Dendritic cell treated with granulocyte-macrophage colony-stimulating factor and Interleukin-4, amounts not matched to agents 40 ng/mL and 50 ng/mL, for 4 days (primary cell): ENCODE measurements around the gene NAT9.

ENCODE experiments used
- H3K27ac Mint-ChIP-seq: one replicate; pipeline ENCODE4 v1.8.0; 2022; ENCODE audit warnings: mild to moderate bottlenecking, mixed read lengths
- H3K27me3 Mint-ChIP-seq: one replicate; pipeline ENCODE4 v1.8.0; 2022; ENCODE audit warnings: mild to moderate bottlenecking, mixed read lengths
- H3K36me3 Mint-ChIP-seq: one replicate; pipeline ENCODE4 v1.8.0; 2022; ENCODE audit warnings: low read depth, mixed read lengths
- H3K4me1 Mint-ChIP-seq: one replicate; pipeline ENCODE4 v1.8.0; 2022; ENCODE audit warnings: low read depth, mixed read lengths
- H3K4me3 Mint-ChIP-seq: one replicate; pipeline ENCODE4 v1.8.0; 2022; ENCODE audit warnings: mild to moderate bottlenecking, moderate library complexity, mixed read lengths
- H3K9me3 Mint-ChIP-seq: one replicate; pipeline ENCODE4 v1.8.0; 2022; ENCODE audit warnings: mixed read lengths
- intact Hi-C: fragments of 100-400 bp; cut with micrococcal nuclease; formaldehyde crosslinking; loops from one replicate; pipeline ENCODE4 v1.15.0; 2022

The NAT9 gene

GRCh38 chr17:74769856-74770497 lies 6.2 kb downstream of the NAT9 start:
- H3K27me3 Mint-ChIP-seq, result no peaks in the 10 kb centered on the region
- H3K4me1 Mint-ChIP-seq, result peaks cover 30% of the 10 kb centered on the region
- intact Hi-C loops, result loop anchor here (2.0 kb wide), 1 partner anchor 25 kb away; no protein-coding TSS in a partner anchor
- no peak overlapping the region for H3K4me3 Mint-ChIP-seq
- H3K27ac Mint-ChIP-seq, result no peak overlapping the region
- no peaks in the 10 kb centered on the region for H3K9me3 Mint-ChIP-seq
- H3K36me3 Mint-ChIP-seq, result peaks cover 89% of the 10 kb centered on the region

DNA sequence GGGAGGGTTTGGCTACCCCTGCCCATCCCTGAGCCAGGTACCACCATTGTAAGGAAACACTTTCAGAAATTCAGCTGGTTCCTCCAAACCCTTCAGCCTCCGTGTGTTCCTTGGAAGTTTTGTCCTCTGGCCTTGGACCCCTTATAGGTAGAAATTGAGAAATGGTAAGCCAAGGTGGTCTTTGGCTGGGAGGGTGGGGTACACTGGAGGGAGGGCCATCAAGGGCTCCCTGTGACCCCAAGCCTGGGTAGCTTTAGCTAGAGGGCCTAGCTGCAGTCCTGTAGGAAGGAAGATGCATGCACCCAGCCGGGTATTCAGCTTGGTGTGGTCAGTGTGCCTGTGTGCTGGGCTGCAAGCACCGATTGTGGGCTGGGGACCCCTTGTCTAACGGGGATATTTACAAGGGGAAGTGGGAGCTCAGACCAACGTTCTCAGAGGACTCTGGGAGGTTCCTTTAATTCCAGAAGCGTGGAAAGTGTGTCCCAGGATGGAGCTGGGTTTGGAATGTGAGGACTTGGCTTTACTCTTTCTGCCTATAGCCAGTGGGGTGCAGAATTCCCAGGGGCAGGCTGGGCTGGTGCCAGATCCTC lies 6.8 kb downstream of the NAT9 start:
- Mint-ChIP-seq H3K4me3 (no peak overlapping the region), H3K4me1 (peaks cover 30% of the 10 kb centered on the region), H3K27ac (no peak overlapping the region)

GRCh38 chr17:74768763-74769114 lies 7.4 kb downstream of the NAT9 start:
- H3K27ac Mint-ChIP-seq, result peak overlapping the region; percentile 30
- no peak overlapping the region for H3K4me3 Mint-ChIP-seq
- no peaks in the 10 kb centered on the region for H3K9me3 Mint-ChIP-seq
- intact Hi-C loops, result no loop called here
- H3K27me3 Mint-ChIP-seq, result no peaks in the 10 kb centered on the region
- peaks cover 26% of the 10 kb centered on the region for H3K4me1 Mint-ChIP-seq
- peaks cover 96% of the 10 kb centered on the region for H3K36me3 Mint-ChIP-seq

More for the DNA sequence above, 6.8 kb downstream of the NAT9 start:
- no peaks in the 10 kb centered on the region for H3K27me3 Mint-ChIP-seq
- H3K36me3 Mint-ChIP-seq, result peaks cover 95% of the 10 kb centered on the region
- intact Hi-C loops, result no loop called here
- H3K9me3 Mint-ChIP-seq, result no peaks in the 10 kb centered on the region

DNA sequence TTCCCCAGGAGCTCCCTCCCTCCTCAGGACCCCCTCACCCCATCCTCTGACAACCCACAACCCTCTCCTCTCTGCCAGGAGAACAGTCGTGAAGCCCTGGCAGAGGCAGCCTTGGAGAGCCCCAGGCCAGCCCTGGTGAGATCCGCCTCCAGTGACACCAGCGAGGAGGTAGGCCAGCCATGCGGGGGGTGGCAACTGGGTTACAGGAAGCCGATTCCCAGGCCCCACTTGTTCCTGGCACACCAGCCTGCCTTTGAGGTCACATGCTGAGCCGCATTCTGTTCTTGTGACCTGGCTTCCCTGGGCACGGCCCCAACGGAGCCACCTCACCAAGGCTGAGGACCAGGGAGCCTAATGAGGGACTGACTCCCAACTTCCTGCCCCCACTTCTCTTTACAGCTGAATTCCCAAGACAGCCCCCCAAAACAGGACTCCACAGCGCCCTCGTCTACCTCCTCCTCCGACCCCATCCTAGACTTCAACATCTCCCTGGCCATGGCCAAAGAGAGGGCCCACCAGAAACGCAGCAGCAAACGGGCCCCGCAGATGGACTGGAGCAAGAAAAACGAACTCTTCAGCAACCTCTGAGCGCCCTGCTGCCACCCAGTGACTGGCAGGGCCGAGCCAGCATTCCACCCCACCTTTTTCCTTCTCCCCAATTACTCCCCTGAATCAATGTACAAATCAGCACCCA lies 7.9 kb downstream of the NAT9 start:
- Mint-ChIP-seq H3K4me3 (no peak overlapping the region), H3K27me3 (no peaks in the 10 kb centered on the region), H3K27ac (peak overlapping the region; percentile 30), H3K4me1 (peaks cover 23% of the 10 kb centered on the region), H3K9me3 (no peaks in the 10 kb centered on the region), H3K36me3 (peaks cover 96% of the 10 kb centered on the region)
- intact Hi-C loops, result no loop called here

GRCh38 chr17:74767111-74767516 lies 9.0 kb downstream of the NAT9 start:
- intact Hi-C loops, result no loop called here
- peaks cover 88% of the 10 kb centered on the region for H3K36me3 Mint-ChIP-seq
- peak overlapping the region; percentile 30 for H3K27ac Mint-ChIP-seq
- no peaks in the 10 kb centered on the region for H3K27me3 Mint-ChIP-seq
- H3K4me1 Mint-ChIP-seq, result peaks cover 30% of the 10 kb centered on the region
- H3K9me3 Mint-ChIP-seq, result no peaks in the 10 kb centered on the region
- H3K4me3 Mint-ChIP-seq, result no peak overlapping the region

GRCh38 chr17:74766413-74766812 lies 9.7 kb downstream of the NAT9 start:
- Mint-ChIP-seq H3K36me3 (peaks cover 81% of the 10 kb centered on the region), H3K4me1 (peaks cover 30% of the 10 kb centered on the region), H3K27ac (no peak overlapping the region), H3K9me3 (no peaks in the 10 kb centered on the region), H3K4me3 (no peak overlapping the region), H3K27me3 (no peaks in the 10 kb centered on the region)
- intact Hi-C loops, result no loop called here

DNA sequence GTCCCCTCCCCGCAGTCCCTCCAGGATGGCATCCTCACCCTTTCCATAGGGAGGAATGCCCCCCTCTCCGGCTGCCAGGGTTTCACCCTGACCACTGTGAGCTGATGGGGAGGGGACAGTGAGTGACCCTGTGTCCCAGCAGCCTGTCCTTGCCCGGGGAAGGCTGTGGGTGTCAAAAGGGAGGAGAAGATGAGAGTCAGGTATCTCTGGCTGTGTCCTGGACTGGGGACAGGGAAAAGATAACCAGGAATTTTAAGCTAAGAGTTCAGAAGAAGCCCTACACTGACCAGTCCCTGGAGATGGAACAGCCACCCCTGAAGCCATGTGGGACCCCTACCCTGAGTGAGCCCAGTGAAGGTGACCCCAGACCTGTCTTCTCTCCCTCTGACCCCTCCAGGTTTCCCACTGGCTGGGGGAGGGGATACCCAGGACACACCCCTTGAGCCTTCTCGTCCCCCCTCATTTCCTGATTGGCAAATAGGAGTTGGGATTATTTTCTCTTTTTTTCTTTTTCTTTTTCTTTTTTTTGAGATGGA lies 11.3 kb downstream of the NAT9 start:
- intact Hi-C loops, result no loop called here
- Mint-ChIP-seq H3K27me3 (no peaks in the 10 kb centered on the region), H3K27ac (no peak overlapping the region), H3K36me3 (peaks cover 65% of the 10 kb centered on the region), H3K4me1 (peaks cover 24% of the 10 kb centered on the region), H3K4me3 (no peak overlapping the region), H3K9me3 (no peaks in the 10 kb centered on the region)

DNA sequence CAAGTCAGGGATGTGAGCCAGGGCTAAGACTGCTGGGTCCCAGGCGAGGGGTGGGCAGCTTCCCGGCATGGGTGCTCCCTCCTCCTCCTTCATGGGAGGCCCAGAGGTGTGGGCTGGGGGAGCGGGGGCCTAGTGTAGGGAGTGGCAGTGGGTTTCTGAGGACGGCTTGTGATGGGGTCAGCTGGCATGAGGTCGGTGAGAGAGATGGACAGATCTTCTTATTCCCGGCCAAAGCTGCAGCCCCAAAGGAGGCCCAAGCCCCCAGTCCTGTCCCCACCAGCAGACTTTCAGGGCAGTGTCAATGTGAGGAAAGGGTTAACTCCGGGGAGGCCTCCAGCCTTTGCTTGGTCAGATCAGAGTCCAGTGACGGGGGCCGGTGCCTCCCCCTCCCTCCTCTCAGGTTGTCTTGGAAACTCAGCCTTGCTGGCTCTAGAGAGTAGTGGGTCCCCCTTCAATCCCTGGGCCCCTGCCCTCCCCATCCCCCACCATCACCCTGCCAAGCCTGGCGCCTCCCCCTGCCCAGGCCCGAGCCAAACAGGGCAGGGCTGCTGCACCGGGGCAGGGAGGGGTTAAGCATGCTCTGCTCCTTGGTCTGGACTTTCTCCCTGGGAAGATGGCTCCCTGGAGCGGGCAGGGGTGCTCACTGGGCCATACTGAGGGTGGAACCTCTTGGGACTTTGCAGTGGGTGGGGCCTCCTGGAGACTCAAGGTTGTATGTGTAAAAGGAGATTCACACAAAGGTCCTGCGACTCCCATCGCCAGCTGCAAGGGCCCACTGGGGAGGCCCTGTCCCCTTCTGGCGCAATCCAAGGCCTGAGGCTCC lies 12.4 kb downstream of the NAT9 start:
- peaks cover 2% of the 10 kb centered on the region for H3K27me3 Mint-ChIP-seq
- intact Hi-C loops, result no loop called here
- H3K27ac Mint-ChIP-seq, result no peak overlapping the region

DNA sequence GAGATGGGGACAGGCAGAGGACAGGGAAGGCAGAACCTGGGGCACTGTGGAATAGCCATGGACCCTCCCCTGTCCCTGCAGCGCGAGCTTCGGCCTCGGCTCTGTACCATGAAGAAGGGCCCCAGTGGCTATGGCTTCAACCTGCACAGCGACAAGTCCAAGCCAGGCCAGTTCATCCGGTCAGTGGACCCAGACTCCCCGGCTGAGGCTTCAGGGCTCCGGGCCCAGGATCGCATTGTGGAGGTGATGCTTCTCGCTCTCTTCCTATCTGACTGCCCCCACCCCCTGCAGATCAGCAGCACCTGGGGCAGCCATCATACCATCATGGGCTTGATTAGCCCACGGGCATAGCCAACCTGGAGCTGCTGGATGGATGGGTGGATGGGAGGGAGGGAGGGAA lies 14.2 kb downstream of the NAT9 start:
- Mint-ChIP-seq H3K4me3 (no peak overlapping the region), H3K4me1 (peaks cover 42% of the 10 kb centered on the region), H3K36me3 (peaks cover 36% of the 10 kb centered on the region), H3K27ac (no peak overlapping the region), H3K27me3 (peaks cover 2% of the 10 kb centered on the region), H3K9me3 (no peaks in the 10 kb centered on the region)
- intact Hi-C loops, result no loop called here

More for the DNA sequence above, 12.4 kb downstream of the NAT9 start:
- peaks cover 55% of the 10 kb centered on the region for H3K36me3 Mint-ChIP-seq
- H3K9me3 Mint-ChIP-seq, result no peaks in the 10 kb centered on the region
- H3K4me1 Mint-ChIP-seq, result peaks cover 31% of the 10 kb centered on the region
- H3K4me3 Mint-ChIP-seq, result no peak overlapping the region

DNA sequence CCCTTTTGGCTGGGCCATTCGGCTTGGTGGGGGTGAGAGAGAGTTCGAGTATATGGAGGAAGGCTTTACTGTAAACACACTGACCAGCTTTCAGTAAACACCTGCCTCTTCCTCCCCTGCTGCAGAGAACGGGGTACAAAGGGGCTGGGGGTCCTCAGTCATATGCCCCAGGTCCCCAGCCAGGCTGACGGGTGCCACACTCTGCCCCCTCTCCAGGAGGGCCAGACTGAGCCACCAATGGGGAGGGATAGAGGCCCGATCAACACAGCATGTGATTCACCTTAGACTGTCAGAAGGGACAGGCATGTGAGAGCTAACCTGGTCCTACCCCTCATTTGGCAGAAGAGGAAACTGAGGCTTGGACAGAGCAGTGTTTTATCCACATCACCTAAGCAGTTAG lies 14.7 kb downstream of the NAT9 start:
- Mint-ChIP-seq H3K4me1 (peaks cover 45% of the 10 kb centered on the region), H3K27me3 (peaks cover 2% of the 10 kb centered on the region), H3K36me3 (peaks cover 31% of the 10 kb centered on the region), H3K27ac (no peak overlapping the region), H3K4me3 (no peak overlapping the region), H3K9me3 (no peaks in the 10 kb centered on the region)
- intact Hi-C loops, result no loop called here

DNA sequence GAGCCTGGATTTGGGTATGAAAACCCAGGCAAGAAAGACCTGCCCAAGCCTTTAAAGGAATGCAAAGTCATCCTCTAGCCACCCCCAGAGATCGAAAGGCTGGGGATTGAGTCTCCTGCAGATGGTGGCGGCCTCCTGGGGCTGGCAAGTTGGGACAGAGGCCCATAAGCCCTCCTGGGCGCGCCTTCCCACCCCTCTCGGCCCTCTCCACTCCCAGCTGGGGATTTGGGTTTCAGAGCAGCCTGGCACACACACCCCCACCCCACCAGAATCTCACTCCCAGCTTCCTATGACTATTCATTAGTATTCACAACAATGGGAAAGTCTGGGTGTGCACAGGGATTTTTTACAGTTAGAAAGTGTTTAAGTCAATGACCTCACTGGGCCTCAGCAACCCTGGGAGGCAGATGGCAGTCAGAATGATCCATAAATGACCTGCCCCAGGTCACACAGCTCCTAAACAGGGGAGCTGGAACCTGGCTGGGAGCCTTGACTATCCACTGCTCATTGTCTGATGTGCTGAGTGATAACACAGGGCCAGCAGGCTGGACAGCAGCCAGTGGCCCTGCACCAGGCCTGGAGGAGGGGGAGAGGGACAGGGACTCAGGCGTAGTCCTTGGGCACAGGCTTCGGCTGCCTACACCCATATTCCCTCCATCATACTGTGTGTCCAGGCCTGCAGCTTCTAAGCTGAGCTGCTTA lies 15.6 kb downstream of the NAT9 start:
- H3K36me3 Mint-ChIP-seq, result peaks cover 25% of the 10 kb centered on the region
- H3K4me1 Mint-ChIP-seq, result peaks cover 45% of the 10 kb centered on the region
- intact Hi-C loops, result no loop called here
- H3K27ac Mint-ChIP-seq, result peak overlapping the region; percentile 76
- H3K4me3 Mint-ChIP-seq, result no peak overlapping the region
- no peaks in the 10 kb centered on the region for H3K9me3 Mint-ChIP-seq
- H3K27me3 Mint-ChIP-seq, result peaks cover 2% of the 10 kb centered on the region

GRCh38 chr17:74759941-74760340 lies 16.2 kb downstream of the NAT9 start:
- H3K4me3 Mint-ChIP-seq, result no peak overlapping the region
- peaks cover 2% of the 10 kb centered on the region for H3K27me3 Mint-ChIP-seq
- peaks cover 20% of the 10 kb centered on the region for H3K36me3 Mint-ChIP-seq
- peak overlapping the region; percentile 76 for H3K27ac Mint-ChIP-seq
- peaks cover 48% of the 10 kb centered on the region for H3K4me1 Mint-ChIP-seq
- H3K9me3 Mint-ChIP-seq, result no peaks in the 10 kb centered on the region
- intact Hi-C loops, result no loop called here

- Mint-ChIP-seq H3K27ac (peak overlapping the region; percentile 76), H3K27me3 (peaks cover 2% of the 10 kb centered on the region), H3K4me1 (peaks cover 50% of the 10 kb centered on the region), H3K9me3 (no peaks in the 10 kb centered on the region), H3K4me3 (no peak overlapping the region), H3K36me3 (peaks cover 14% of the 10 kb centered on the region)
- intact Hi-C loops, result no loop called here
Observed at GRCh38 chr17:74759243-74759801, 16.8 kb downstream of the NAT9 start.
